Stimulated activated CD8-positive, alpha-beta memory T cell treated with anti-CD3 and anti-CD28 coated beads, Interleukin-15, amount 100 ng/mL, for 1 hour (primary cell): Measurements from ENCODE around the gene CCNT1.
"Not testable (repeated sequence)": the region's sequence is repeated elsewhere in the genome, so short reads cannot be mapped to it uniquely, and the experiment has no call there.

Experiments used
- DNase-seq: peaks from one replicate; pipeline ENCODE4 v3.0.0-alpha.2; 2020; ENCODE audit warnings: low read depth

Gene CCNT1

GRCh38 chr12:48691826-48692487, 24.6 kb downstream of the CCNT1 start:
- DNase-seq = no peak

GRCh38 chr12:48690990-48691389, 25.5 kb downstream of the CCNT1 start:
- no peak for DNase-seq

- no peak for DNase-seq
Observed at GRCh38 chr12:48690436-48690835, 26.1 kb downstream of the CCNT1 start.

GRCh38 chr12:48688836-48689235, 27.7 kb downstream of the CCNT1 start:
- no peak for DNase-seq

- DNase-seq = no peak
Observed at GRCh38 chr12:48687592-48687991, 28.9 kb downstream of the CCNT1 start.

- no peak for DNase-seq
Observed at GRCh38 chr12:48686615-48687334, 29.7 kb downstream of the CCNT1 start.

- no peak for DNase-seq
Observed at GRCh38 chr12:48686037-48686595, 30.4 kb downstream of the CCNT1 start.

GRCh38 chr12:48683534-48683933, 33.0 kb downstream of the CCNT1 start:
- DNase-seq = no peak

GRCh38 chr12:48682927-48683326, 33.6 kb downstream of the CCNT1 start:
- DNase-seq = no peak

- DNase-seq = not testable (repeated sequence)
Observed at GRCh38 chr12:48682533-48682905, 34.0 kb downstream of the CCNT1 start.

GRCh38 chr12:48681710-48682532, 34.6 kb downstream of the CCNT1 start, which contains the start of gene KANSL2:
KANSL2 (minus strand) TSS chr12:48682238; CDS start chr12:48681632, 606 bp downstream.
- DNase-seq = peak; percentile 93

GRCh38 chr12:48681399-48681709, 35.2 kb downstream of the CCNT1 start:
- no peak for DNase-seq

- no peak for DNase-seq
Observed at GRCh38 chr12:48680861-48681260, 35.6 kb downstream of the CCNT1 start.

- DNase-seq = no peak
Observed at GRCh38 chr12:48678551-48679185, 37.8 kb downstream of the CCNT1 start.

GRCh38 chr12:48671231-48671856, 45.2 kb downstream of the CCNT1 start:
- DNase-seq = no peak

- DNase-seq = no peak
Observed at GRCh38 chr12:48668996-48669395, 47.5 kb downstream of the CCNT1 start.

- DNase-seq = no peak
Observed at GRCh38 chr12:48659863-48660262, 56.6 kb downstream of the CCNT1 start.

GRCh38 chr12:48651681-48652080, 64.8 kb downstream of the CCNT1 start:
- no peak for DNase-seq

- not testable (repeated sequence) for DNase-seq
Observed at GRCh38 chr12:48645354-48645753, 71.2 kb downstream of the CCNT1 start.

- no peak for DNase-seq
Observed at GRCh38 chr12:48643011-48643410, 73.5 kb downstream of the CCNT1 start.

GRCh38 chr12:48641752-48642555, 74.6 kb downstream of the CCNT1 start:
- not testable (repeated sequence) for DNase-seq
